C4-2B (cell line): ENCODE data around the gene ZNF668.

Experiments
- CTCF ChIP-seq: fragments of 450-650 bp; conservative IDR thresholded peaks from 2 replicates; pipeline ENCODE4 v1.5.1; 2017; ENCODE audit warnings: mild to moderate bottlenecking
- ZFX ChIP-seq: fragments of 450-650 bp; IDR thresholded peaks from 2 replicates; pipeline ENCODE4 v1.6.1; 2017

- TF ChIP-seq CTCF (no peak), ZFX (no peak)
Observed at GRCh38 chr16:31087971-31088370, 13.9 kb upstream of the ZNF668 start.
